HepG2 (cell line): ENCODE results near the gene LHPP. TPM values are rescaled to one million over a fixed set of nuclear protein-coding genes. Genes with fewer than 3 reads are reported as not detected.

Source experiments
- STAT5B ChIP-seq: sonication (generic); formaldehyde crosslinking; IDR thresholded peaks from 2 replicates; pipeline ENCODE4 v1.4.0; 2020; ENCODE audit warnings: missing genetic modification reagents
- polyA plus RNA-seq, 8 experiments: library from polyadenylated mRNA; depleted of rRNA in 3 of 8; stranded (reverse) in 7 of 8; unstranded in 1 of 8; fragments of >200 nt; fragmentation: Illumina TruSeq in 4 of 8; extraction: Trizol in 4 of 8; gene quantifications; 2 replicates each; pipeline versions ENCODE4 v1.2.1 to v1.2.3, GENCODE V29; 2011 to 2016; ENCODE audit warnings: low read depth in 4 of 8, missing spikeins in 1 of 8, mixed read lengths in 1 of 8; ENCODE audit not compliant: insufficient read depth in 1 of 8
- total RNA-seq, 5 experiments: library from RNA; depleted of rRNA; stranded (reverse); fragments of >200 nt; fragmentation: Illumina TruSeq; extraction: Trizol; gene quantifications; 2 replicates each; pipeline ENCODE4 v1.2.3, GENCODE V29; 2016; ENCODE audit warnings: low read depth in 1 of 5
- TF ChIP-seq, protein P1 (sequence below), 2 experiments: fragments of 450-650 bp in 1 of 2; sonication (generic) in 1 of 2; formaldehyde crosslinking in 1 of 2; IDR thresholded peaks; 2 replicates each; pipeline versions ENCODE4 v1.6.1 to v1.8.0; 2016 to 2022; ENCODE audit warnings: antibody characterized with exemption in 1 of 2, mild to moderate bottlenecking in 1 of 2, missing genetic modification reagents in 1 of 2

LHPP gene
- total and polyA plus RNA-seq, 2 of the 13 experiments (the other 11 are each of a cell fraction or from before 2014, with no cell fraction given) = 5.2 to 13.1 TPM

DNA sequence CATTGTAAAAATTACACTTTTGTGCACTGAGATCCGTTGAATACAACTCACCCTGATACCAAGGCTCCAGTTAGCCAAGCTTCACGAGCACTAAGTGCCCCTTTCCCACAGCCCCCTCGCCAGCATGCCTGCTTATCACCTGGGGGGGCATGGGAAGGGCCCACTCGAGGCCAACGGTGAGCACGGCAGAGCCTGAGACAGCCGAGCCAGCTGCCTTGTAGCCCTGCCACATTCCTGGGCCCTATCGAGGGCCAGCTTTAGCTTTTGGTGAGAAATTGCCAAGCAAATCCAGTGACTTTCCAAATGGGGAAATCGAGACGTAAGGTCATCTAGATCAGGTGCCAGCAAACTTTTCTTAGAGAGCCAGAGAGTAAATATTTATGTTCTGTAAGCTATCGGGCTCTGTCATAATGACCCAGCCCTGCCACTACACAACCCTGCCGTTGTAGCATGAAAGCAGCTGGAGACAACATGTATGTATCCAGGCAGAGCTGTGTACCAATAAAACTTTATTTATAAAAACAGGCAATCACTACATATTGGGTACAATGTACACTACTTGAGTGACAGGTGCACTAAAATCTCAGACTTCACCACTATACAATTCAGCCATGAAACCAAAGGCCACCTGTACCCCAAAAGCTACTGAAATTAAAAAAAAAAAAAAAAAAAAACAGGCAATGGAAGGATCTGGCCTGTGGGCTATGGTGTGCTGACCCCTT is 198.9 kb downstream of the LHPP start (continued):
- TF ChIP-seq, protein P1, sequence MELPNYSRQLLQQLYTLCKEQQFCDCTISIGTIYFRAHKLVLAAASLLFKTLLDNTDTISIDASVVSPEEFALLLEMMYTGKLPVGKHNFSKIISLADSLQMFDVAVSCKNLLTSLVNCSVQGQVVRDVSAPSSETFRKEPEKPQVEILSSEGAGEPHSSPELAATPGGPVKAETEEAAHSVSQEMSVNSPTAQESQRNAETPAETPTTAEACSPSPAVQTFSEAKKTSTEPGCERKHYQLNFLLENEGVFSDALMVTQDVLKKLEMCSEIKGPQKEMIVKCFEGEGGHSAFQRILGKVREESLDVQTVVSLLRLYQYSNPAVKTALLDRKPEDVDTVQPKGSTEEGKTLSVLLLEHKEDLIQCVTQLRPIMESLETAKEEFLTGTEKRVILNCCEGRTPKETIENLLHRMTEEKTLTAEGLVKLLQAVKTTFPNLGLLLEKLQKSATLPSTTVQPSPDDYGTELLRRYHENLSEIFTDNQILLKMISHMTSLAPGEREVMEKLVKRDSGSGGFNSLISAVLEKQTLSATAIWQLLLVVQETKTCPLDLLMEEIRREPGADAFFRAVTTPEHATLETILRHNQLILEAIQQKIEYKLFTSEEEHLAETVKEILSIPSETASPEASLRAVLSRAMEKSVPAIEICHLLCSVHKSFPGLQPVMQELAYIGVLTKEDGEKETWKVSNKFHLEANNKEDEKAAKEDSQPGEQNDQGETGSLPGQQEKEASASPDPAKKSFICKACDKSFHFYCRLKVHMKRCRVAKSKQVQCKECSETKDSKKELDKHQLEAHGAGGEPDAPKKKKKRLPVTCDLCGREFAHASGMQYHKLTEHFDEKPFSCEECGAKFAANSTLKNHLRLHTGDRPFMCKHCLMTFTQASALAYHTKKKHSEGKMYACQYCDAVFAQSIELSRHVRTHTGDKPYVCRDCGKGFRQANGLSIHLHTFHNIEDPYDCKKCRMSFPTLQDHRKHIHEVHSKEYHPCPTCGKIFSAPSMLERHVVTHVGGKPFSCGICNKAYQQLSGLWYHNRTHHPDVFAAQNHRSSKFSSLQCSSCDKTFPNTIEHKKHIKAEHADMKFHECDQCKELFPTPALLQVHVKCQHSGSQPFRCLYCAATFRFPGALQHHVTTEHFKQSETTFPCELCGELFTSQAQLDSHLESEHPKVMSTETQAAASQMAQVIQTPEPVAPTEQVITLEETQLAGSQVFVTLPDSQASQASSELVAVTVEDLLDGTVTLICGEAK (IDR thresholded peaks at IDR 0.05) = no peak; the same call in 1 of the 2 replicates
- TF ChIP-seq, protein P1 (CRISPR knock-in tag; IDR thresholded peaks at IDR 0.05) = peak; percentile 96
- TF ChIP-seq STAT5B (CRISPR knock-in tag) = no peak
